ENCODE measurements around the gene GOLPH3L.
"Not testable (repeated sequence)": the region's sequence is repeated elsewhere in the genome, so short reads cannot be mapped to it uniquely, and the experiment has no call there.

GOLPH3L gene

DNA sequence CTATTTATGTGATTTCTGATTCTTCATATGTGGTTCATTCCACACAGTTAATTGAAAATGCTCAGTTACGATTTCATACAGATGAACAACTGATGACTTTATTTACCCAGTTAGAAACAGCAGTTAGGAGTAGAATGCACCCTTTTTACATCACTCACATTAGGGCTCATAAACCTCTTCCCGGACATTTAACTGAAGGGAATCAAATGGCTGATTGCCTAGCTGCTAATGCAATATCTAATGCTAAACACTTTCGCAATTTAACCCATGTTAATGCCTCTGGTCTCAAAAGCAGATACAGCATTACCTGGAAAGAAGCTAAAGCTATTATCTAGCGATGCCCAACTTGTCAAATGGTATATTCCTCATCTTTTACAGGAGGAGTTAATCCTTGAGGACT lies 39.9 kb downstream of the GOLPH3L start:
- not testable (repeated sequence) for DNase-seq

DNA sequence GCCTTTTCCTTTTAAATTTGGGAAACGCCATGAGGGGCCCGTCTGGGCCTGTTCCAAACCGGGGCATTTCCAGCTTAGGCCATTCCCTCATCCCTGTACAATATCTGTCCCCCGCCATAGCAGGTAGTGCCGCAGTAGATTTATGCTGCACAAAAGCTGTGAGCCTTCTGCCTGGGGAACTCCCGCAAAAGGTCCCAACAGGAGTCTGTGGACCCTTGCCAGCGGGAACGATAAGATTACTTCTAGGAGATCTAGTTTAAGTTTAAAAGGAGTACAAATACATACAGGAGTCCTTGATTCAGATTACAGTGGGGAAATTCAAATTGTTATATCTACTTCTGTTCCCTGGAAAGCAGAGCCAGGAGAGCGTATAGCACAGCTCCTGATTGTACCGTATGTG lies 42.3 kb downstream of the GOLPH3L start:
- not testable (repeated sequence) for DNase-seq

DNA sequence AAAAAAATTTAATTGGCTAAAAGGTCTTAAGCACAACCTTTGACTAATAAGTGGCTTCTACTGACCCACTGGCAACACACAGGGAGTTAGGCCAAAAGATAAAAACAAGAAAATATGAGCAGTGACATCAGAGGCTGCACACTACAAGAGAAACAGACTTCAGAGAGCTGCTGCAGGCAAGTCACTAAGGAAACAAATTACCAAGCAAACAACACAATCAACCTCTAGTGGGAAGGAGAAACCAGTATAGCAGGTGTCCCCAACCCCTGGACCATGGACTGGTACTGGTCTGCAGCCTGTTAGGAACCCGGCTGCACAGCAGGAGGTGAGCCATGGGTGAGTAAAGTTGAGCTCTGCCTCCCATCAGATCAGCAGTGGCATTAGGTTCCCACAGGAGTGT lies 46.8 kb downstream of the GOLPH3L start:
- DNase-seq, result no peak

DNA sequence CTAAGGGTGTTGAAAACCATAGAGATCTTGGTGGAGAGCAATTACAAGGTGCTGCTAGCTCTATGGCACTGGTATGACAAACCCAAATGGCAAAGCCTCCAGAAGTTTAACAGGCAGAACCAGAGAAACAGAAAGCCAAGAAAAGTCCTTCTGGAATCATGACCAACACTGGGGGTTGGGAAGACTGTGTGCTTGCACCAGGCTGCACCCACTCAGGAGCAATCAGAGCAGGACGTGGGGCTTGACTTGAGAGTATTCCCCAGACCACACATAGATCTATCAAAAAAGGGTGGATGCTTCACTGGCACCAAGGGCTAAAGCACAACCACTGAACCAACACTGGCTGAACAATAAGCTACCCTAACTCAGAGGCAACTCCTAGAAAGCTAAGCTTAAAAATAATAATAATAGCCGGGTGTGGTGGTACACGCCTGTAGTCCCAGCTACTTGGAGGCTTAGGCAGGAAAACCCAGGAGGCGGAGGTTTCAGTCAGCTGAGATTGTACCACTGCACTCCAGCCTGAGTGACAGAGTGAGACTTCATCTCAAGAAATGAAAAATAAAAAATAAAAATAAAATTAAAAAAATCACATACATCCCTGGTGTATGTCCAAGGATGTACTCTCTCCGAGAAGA lies 47.4 kb downstream of the GOLPH3L start:
- no peak for DNase-seq

DNA sequence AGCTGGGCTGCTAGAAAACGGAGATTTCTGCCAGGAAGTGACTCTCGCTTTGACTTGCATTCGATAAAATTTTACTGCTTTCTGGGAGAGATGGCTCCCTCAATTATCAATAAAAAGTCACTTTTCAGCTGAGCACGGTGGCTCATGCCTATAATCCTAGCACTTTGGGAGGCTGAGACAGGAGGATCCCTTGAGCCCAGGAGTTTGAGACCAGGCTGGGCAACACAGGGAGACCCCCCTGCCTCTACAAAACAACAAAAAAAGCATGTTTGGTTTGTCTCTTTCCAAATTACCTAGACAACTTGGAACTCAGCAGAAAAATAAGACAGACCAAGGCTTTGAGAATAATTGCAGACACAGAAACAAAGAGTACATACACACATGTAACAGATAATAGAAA lies 54.7 kb downstream of the GOLPH3L start:
- no peak for DNase-seq

DNA sequence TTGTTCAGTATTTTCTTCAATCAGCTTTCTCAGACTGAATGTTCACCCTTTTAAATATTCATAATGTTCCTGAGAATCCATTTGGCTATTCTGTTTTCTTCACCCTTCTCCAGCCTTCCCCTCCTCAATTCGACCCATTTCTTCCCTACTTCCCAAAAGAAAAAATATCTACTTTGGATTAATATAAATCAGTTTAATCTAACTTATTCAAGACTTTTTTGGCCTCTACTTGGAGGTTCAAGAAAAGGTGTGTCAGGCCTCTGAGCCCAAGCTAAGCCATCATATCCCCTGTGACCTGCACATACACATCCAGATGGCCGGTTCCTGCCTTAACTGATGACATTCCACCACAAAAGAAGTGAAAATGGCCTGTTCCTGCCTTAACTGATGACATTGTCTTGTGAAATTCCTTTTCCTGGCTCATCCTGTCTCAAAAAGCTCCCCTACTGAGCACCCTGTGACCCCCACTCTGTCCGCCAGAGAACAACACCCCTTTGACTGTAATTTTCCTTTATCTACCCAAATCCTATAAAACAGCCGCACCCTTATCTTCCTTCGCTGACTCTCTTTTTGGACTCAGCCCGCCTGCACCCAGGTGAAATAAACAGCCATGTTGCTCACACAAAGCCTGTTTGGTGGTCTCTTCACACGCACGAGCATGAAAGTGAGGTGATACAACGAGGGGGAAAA lies 55.7 kb downstream of the GOLPH3L start:
- not testable (repeated sequence) for DNase-seq

DNA sequence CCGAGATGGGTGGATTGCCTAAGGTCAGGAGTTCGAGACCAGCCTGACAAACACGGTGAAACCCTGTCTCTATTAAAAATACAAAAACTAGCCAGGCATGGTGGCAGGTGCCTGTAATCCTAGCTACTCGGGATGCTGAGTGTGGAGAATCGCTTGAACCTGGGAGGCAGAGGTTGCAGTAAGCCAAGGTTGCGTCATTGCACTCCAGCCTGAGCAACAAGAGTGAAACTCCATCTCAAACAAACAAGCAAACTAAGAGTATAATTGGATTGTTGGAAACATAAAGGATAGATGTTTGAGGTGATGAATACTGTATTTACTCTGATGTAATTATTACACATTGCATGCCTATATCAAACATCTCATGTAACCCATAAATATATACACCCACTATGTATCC lies 58.5 kb downstream of the GOLPH3L start:
- DNase-seq, result not testable (repeated sequence)

DNA sequence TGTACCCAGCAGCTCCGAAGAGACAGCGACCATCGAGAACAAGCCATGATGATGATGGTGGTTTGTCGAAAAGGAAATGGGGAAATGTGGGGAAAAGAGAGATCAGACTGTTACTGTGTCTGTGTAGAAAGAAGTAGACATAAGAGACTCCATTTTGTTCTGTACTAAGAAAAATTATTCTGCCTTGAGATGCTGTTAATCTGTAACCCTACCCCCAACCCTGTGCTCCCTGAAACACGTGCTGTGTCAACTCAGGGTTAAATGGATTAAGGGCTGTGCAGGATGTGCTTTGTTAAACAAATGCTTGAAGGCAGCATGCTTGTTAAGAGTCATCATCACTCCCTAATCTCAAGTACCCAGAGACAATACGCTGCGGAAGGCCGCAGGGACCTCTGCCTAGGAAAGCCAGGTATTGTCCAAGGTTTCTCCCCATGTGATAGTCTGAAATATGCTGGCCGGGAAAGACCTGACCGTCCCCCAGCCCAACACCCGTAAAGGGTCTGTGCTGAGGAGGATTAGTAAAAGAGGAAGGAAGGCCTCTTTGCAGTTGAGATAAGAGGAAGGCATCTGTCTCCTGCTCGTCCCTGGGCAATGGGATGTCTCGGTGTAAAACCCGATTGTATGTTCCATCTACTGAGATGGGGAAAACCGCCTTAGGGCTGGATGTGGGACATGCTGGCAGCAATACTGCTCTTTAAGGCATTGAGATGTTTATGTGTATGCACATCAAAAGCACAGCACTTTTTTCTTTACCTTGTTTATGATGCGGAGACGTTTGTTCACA lies 61.9 kb downstream of the GOLPH3L start:
- not testable (repeated sequence) for DNase-seq

DNA sequence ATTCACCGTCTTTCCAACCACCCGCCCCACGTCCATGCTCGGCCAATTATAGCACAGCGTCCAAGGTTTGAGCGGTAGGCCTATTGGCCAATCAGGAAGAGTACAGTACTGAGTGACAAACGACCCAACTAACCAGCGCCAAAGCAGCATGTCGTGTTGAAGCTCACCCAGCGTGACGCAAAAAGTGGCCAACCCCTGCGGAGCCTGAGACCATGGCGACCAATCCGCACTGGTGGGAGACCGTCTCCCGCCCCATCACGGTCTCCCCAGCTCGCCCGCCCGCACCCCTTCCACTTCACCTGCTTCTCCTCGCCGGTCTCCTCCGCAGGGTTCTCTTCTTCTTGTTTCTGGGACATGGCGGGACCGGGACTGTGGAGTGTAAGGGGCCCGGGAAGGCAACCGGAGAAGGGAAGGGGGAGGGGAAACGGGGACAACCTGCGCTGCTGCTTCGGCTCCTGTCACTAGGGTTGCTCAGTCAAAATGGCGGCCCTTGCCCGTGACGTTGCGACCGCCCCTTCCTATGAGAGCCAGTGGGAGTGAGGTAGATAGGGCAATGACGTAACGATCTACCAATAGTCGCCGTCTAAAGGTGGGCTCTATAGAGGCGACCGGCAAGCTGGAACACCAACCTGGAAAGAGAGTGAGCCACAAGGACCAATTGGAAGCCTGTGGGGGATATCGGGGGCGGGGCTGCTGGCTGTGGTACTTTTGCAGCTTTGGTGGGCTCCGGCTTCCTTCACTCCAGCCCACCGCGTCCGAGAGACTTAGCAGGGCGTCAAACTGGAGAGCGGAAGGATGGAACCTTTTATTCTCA lies 67.6 kb downstream of the GOLPH3L start, which contains the start of gene ENSA:
Gene ENSA, minus strand, starts transcription at position 498 of the 814 bp plus-strand sequence. Its CDS starts 142 bp downstream, at position 356.
- peak; percentile 100 for DNase-seq

DNA sequence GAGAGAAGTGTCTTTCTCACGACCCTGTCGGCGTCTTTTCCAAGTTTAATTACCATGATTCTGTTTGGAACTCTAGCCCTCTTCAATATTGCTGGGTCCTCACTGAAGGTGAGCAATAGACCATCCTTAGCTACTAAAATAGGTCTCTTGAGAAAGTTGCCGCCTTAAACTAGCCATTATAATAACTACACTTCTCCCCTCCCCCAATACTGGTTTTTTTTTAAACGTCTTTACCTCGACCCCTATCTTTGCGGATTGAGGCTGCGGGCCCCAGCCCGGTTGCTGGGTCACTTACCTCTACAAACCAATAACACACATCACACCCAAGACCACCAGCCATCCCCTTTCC lies 68.2 kb downstream of the GOLPH3L start:
- no peak for DNase-seq

DNA sequence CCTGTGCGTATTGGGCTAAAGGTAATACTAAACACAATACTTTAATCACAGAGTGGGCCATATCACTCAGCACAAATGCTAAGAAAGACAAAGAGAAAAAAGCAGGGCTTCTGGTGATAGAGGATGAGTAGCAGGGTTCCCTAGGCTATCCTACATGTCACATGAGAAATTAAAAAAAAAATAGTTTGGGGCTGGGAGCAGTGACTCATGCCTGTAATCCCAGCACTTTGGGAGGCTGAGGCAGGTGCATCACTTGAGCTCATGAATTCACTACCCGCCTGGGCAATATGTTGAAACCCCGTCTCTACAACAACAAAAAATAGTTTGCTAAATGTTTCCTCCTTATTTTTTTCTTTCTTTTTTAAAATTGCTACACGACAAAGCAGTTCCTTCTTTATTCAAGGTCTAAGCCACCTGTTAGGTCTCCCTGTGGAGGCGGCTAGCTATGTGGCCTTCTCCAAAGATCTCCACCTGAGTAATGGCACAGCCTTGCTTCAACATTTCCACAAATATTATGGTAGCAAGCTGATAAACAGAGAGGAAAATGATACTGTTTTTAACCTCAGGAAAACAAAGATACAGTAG lies 69.0 kb downstream of the GOLPH3L start:
- no peak for DNase-seq

DNA sequence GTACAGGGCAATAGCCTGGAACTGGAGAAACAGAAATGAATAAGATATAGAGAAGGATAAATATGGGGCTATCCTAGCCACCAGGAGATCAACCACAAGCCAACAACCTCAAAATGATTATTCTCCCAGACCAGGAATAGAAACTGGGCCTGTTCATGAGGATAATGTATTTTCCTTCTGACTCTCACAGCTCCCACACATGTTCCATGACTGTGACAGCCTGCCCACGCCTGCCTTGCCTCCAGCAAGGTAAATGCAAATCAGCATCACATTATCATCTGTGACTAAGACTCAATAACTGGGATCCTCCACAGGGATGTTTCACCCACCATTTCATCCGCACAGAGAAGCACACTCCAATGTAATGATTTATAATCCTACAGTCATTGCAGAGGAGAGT lies 70.8 kb downstream of the GOLPH3L start:
- DNase-seq, result no peak

DNA sequence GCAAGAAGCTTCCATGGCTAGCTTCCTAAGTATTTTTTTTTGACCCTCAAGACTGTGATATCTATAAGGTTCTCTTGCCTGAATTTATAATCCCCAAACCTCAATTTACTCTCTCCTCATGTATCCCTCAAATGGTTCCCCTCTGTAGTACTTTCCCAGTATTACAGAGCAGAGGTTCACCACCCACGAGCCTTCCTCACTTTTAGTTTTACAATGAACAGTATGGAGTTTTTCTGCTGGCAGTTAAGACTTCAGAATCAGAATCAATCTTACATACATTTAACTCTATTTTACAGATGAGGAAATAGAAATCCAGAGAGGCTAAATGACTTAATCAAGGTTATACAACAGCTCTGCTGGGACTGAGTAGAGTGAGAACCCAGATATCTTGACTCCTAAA lies 72.4 kb downstream of the GOLPH3L start:
- not testable (repeated sequence) for DNase-seq

DNA sequence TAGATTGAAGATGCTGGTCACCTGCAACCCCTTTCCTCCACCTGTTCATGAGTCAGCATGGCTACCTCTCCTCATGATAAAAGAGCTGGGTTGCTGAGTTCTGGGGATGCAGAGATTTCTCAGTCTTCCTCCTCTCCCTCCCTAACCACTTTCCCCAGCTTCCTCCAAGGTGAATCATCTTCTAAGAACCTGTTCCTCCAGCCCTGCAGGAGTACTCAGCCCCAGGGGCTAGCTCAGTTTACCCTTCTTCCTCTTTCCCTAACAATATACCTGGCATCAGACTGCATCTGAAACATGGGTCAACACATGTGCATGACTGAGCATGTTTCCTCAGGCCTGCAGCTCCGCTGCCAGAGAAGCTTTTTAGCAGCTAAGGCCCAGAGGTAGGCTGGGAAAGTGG lies 72.8 kb downstream of the GOLPH3L start:
- DNase-seq, result not testable (repeated sequence)

DNA sequence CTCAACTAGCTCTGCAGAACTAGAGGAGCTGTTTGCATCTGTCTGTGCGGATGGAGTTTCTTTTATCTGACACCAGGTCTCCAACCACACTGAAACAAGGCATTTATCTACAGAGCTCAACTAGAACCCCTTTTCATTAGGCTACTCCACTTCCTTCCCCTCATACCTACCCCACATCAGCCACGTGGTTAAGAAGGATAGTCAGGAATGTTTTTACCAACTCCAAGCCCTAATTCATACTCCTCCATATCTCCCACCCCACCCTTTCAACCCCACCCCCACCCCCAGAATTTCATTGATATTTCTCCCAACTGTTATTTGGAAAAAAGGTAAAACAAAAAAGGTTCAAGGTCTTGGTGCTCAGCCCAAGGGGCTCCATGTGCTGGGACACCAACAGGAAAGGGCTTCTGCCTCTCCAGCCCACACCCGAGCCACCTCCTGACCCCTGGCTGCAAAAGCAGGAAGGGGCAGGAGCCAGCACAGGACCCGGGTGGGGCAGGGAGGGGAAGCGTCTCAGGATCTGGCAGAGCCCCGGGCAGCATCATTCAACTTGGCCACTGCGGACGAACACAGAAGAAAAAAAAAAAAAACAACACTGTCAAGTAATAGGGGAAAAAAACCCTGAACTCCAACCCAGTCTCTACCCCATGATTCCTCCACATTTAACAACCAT lies 74.5 kb downstream of the GOLPH3L start:
- DNase-seq, result no peak

DNA sequence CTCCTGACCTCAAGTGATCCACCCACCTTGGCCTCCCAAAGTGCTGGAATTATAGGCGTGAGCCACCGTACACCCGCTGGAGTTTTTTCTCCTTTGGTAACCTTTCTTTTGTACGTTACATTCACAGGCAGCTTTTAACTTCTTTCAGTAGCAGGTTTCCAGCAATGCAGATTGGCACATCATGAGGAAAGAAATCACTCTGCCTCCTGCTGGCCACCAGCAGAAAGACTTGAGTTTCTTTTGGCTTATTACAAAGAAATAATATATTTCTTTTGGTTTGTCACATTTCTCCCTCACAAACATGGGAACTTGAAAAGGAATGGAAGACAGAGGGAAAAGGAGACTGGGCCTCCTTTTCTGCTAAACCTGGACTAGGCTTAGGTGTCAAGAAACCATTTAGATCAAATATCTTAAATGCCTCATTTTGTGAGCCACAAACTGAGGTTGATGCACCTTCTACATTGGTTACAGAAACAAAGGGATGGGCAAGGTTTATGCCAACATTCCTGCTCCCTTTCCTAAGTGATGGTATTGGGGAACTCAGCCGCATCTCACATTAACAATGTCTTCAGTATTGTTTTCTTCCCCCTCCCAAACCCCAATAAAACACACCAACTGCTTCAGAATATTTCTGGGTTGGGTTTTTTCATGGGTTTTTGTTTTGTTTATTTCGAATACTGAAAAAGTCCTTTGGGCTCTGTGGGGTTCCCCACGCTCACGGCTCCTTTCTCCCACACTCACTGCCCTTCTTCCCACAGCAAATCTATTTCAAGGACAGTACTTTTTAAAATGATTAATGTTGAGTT lies 75.3 kb downstream of the GOLPH3L start:
- peak; percentile 61 for DNase-seq

DNA sequence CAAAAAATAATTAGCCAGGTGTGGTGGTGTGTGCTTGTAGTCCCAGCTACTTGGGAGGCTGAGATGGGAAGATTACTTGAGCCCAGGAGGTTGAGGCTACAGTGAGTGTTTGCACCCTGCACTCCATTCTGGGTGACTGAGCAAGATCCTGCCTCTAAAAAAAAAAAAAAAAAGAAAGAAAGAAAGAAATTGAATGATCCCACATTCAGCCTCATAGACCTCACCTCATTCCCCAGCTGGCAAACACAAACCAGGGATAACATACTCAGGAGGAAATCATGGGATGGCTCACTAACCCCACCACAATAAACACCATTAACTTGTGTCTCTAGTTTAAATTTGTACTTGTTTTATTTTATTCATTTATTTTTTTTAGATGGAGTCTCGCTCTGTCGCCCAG lies 76.0 kb downstream of the GOLPH3L start:
- no peak for DNase-seq

DNA sequence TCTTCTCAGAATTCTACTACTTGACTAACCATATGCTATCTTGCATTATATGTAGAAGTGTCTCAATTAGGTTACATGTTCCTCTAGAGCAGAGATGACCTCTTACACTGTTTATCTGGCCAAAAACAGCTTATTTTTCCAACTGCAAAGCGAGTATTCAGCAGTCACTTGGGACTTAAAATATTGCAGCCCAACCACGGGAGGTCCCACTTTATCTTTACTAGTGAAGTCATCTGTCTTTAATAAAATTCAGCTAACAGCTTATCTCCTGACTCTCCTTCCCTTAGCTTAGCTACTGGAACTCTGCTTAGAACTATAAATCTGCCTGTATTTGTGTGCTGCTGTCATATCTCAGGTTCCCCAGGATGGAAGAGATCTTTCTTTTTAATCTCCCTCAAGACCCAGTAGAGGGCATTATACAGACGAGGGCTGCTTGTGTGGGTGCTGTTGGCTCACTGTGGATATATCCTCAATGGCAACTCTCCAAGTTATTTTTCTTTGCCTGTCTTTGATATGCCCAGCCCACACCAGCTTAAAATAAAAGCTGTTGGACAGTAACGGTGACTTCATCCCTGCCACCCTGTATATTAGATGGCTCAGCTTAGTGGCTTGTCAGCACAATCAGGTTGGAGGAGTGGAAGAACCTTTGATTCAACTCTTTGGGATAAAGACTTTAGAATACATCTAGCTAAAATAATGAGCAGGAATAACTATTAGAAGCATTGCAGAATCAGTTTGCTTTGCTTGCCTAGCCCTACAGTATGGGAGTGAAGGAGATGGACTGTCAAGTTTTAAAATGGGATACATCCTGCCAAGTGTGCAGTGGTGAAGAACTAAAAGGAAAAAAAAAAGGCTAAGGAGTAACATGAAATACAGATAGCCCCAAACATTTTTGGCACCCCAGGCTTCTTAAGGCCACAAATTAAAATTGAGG lies 77.1 kb downstream of the GOLPH3L start:
- DNase-seq, result peak; percentile 83

DNA sequence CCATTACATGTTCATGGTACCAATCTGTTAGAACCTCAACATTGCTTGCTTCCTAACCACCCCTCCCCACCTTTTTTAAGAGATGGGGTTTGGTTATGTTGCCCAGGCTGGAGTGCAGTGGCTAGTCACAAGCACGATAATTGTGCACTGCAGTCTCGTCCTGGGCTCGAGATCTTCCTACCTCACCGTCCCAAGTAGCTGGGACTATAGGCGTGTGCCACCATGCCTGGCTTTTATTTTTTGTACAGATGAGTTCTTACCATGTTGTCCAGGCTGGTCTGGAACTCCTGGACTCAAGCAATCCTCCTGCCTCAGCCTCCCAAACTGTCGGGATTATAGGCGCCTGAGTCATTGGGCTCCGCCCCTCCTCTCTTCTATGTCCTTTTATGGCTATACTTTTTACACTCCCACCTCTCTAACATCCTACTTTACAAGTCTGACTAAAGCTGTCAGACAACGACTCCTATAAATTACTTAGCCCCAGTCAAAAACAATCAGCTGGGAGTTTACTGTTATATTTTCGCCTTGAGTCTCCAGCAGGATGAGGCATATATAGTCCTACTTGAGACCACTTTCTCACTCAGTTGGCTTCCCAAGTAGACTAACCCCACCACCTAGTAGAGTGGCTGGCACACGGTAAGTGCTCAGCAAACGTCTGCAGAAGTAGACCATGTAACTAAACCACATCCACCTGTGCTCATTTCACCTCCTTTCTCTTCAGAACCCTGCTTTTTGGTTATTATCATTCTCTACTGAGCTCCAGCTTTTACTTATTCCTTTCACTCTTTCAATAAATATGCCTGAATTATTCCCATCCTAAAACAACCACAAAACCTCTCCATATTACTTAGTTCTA lies 81.4 kb downstream of the GOLPH3L start:
- no peak for DNase-seq

All from fibroblast of skin of back (primary cell).